H9 (cell line): ENCODE results near the gene PEX14. TPM values are rescaled to one million over a fixed set of nuclear protein-coding genes. Genes with fewer than 3 reads are reported as not detected.
A peak's percentile ranks its signal among the peaks of the same experiment; 100 is the strongest.

ENCODE experiments used
- DNase-seq: peaks from one replicate; pipeline ENCODE4 v3.0.0-alpha.2; 2017
- H2AFZ ChIP-seq: one replicate; pipeline ENCODE4 v1.6.1; 2013; ENCODE audit warnings: mild to moderate bottlenecking, low read length, control low read depth, moderate library complexity
- H2AK5ac ChIP-seq: 2 replicates; pipeline ENCODE4 v1.6.1; 2013; ENCODE audit warnings: low read length, control low read depth, mixed read lengths; ENCODE audit not compliant: insufficient read length
- H2BK120ac ChIP-seq: one replicate; pipeline ENCODE4 v1.6.1; 2013; ENCODE audit warnings: low read depth, mild to moderate bottlenecking, low read length, control low read depth, inconsistent platforms; ENCODE audit not compliant: poor library complexity, severe bottlenecking
- H2BK12ac ChIP-seq: 2 replicates; pipeline ENCODE4 v1.6.1; 2013; ENCODE audit warnings: low read length, control low read depth, mixed read lengths, low read depth; ENCODE audit not compliant: insufficient read length
- H2BK15ac ChIP-seq: 2 replicates; pipeline ENCODE4 v1.6.1; 2013; ENCODE audit warnings: low read depth, low read length, control low read depth
- H2BK20ac ChIP-seq: one replicate; pipeline ENCODE4 v1.6.1; 2013; ENCODE audit warnings: low read depth, mild to moderate bottlenecking, low read length, control low read depth, inconsistent platforms; ENCODE audit not compliant: poor library complexity, severe bottlenecking
- H2BK5ac ChIP-seq: 2 replicates; pipeline ENCODE4 v1.6.1; 2013; ENCODE audit warnings: low read length, control low read depth, mixed read lengths; ENCODE audit not compliant: insufficient read length
- H3K14ac ChIP-seq: 2 replicates; pipeline ENCODE4 v1.6.1; 2013; ENCODE audit warnings: low read length, control low read depth; ENCODE audit not compliant: insufficient read depth
- H3K18ac ChIP-seq: 2 replicates; pipeline ENCODE4 v1.6.1; 2013; ENCODE audit warnings: low read depth, mild to moderate bottlenecking, mixed read lengths, low read length, control low read depth; ENCODE audit not compliant: insufficient read length
- H3K23ac ChIP-seq: 2 replicates; pipeline ENCODE4 v1.6.1; 2013; ENCODE audit warnings: low read length, control low read depth, mixed read lengths, low read depth; ENCODE audit not compliant: insufficient read length
- H3K23me2 ChIP-seq: 2 replicates; pipeline ENCODE4 v1.6.1; 2013; ENCODE audit warnings: low read depth, mild to moderate bottlenecking, mixed read lengths, low read length, control low read depth; ENCODE audit not compliant: insufficient read length, poor library complexity, severe bottlenecking
- H3K27ac ChIP-seq: 2 replicates; pipeline ENCODE4 v1.5.1; 2013; ENCODE audit warnings: low read length, control low read depth, mixed read lengths, low read depth; ENCODE audit not compliant: insufficient read length
- H3K27me3 ChIP-seq: 2 replicates; pipeline ENCODE4 v1.6.1; 2013; ENCODE audit warnings: low read length, control low read depth, inconsistent platforms; ENCODE audit not compliant: insufficient read depth
- H3K4ac ChIP-seq: 2 replicates; pipeline ENCODE4 v1.6.1; 2013; ENCODE audit warnings: low read depth, mild to moderate bottlenecking, control low read depth, inconsistent platforms, low read length, moderate library complexity
- H3K4me1 ChIP-seq: 2 replicates; pipeline ENCODE4 v1.6.1; 2013; ENCODE audit warnings: low read length, control low read depth, inconsistent platforms; ENCODE audit not compliant: insufficient read depth
- H3K4me2 ChIP-seq: 2 replicates; pipeline ENCODE4 v1.6.1; 2013; ENCODE audit warnings: low read length, control low read depth, mixed read lengths; ENCODE audit not compliant: insufficient read length, insufficient read depth
- H3K56ac ChIP-seq: 2 replicates; pipeline ENCODE4 v1.6.1; 2013; ENCODE audit warnings: low read depth, mild to moderate bottlenecking, mixed read lengths, low read length, control low read depth; ENCODE audit not compliant: insufficient read length
- H3K79me1 ChIP-seq: 2 replicates; pipeline ENCODE4 v1.6.1; 2013; ENCODE audit warnings: low read depth, mild to moderate bottlenecking, moderate library complexity, low read length, control low read depth, inconsistent platforms; ENCODE audit not compliant: insufficient read depth, poor library complexity, severe bottlenecking
- H3K79me2 ChIP-seq: 2 replicates; pipeline ENCODE4 v1.6.1; 2013; ENCODE audit warnings: low read length, control low read depth, inconsistent platforms; ENCODE audit not compliant: insufficient read depth
- H3K9ac ChIP-seq: 2 replicates; pipeline ENCODE4 v1.6.1; 2013; ENCODE audit warnings: low read length, control low read depth, mixed read lengths; ENCODE audit not compliant: insufficient read length; ENCODE audit errors: extremely low read depth
- H3K9me3 ChIP-seq: one replicate; pipeline ENCODE4 v1.6.1; 2013; ENCODE audit warnings: low read depth, low read length, inconsistent platforms; ENCODE audit not compliant: control insufficient read depth
- H3T11ph ChIP-seq: one replicate; pipeline ENCODE4 v1.6.1; 2013; ENCODE audit warnings: mild to moderate bottlenecking, low read length, control low read depth, inconsistent platforms
- H4K20me1 ChIP-seq: one replicate; pipeline ENCODE4 v1.6.1; 2013; ENCODE audit not compliant: control insufficient read depth, insufficient read length, insufficient read depth
- H4K5ac ChIP-seq: 2 replicates; pipeline ENCODE4 v1.6.1; 2013; ENCODE audit warnings: low read depth, mild to moderate bottlenecking, mixed read lengths, low read length, control low read depth; ENCODE audit not compliant: insufficient read length
- H4K8ac ChIP-seq: replicated peaks from 2 replicates; pipeline ENCODE4 v1.6.1; 2013; ENCODE audit warnings: low read length, control low read depth, mixed read lengths, low read depth; ENCODE audit not compliant: insufficient read length
- H4K91ac ChIP-seq: 2 replicates; pipeline ENCODE4 v1.6.1; 2013; ENCODE audit warnings: low read depth, mild to moderate bottlenecking, moderate library complexity, mixed read lengths, low read length, control low read depth; ENCODE audit not compliant: insufficient read length
- H3K27ac Mint-ChIP-seq, 3 experiments: 2 replicates in 2 of 3; 3 replicates in 1 of 3; pipeline ENCODE4 v1.8.0; 2020 to 2021; ENCODE audit warnings: mixed read lengths in 3 of 3, mild to moderate bottlenecking in 1 of 3, moderate library complexity in 1 of 3
- H3K27me3 Mint-ChIP-seq: 2 replicates; pipeline ENCODE4 v1.8.0; 2021; ENCODE audit warnings: low read depth, mild to moderate bottlenecking, moderate library complexity, mixed read lengths
- H3K36me3 Mint-ChIP-seq, 3 experiments: 2 replicates in 2 of 3; 3 replicates in 1 of 3; pipeline ENCODE4 v1.8.0; 2020 to 2021; ENCODE audit warnings: low read depth in 3 of 3, mixed read lengths in 3 of 3; ENCODE audit not compliant: insufficient read depth in 1 of 3
- H3K4me1 Mint-ChIP-seq, 2 experiments: 2 replicates each; pipeline ENCODE4 v1.8.0; 2020; ENCODE audit warnings: mixed read lengths in 2 of 2
- H3K4me3 Mint-ChIP-seq, 2 experiments: 2 replicates in 1 of 2; 3 replicates in 1 of 2; pipeline ENCODE4 v1.8.0; 2020 to 2021; ENCODE audit warnings: mild to moderate bottlenecking in 2 of 2, mixed read lengths in 2 of 2, moderate library complexity in 1 of 2
- H3K9me3 Mint-ChIP-seq, 2 experiments: 2 replicates in 1 of 2; 3 replicates in 1 of 2; pipeline ENCODE4 v1.8.0; 2020; ENCODE audit warnings: mild to moderate bottlenecking in 2 of 2, mixed read lengths in 2 of 2, moderate library complexity in 1 of 2
- WGBS: extraction: QIAGEN DNeasy Blood & Tissue Kit; methylation state at CpG from one replicate; pipeline ENCODE4 v1.1.7; 2013; ENCODE audit warnings: missing lambda C conversion rate, low lambda C conversion rate, mixed read lengths; ENCODE audit not compliant: insufficient read length; ENCODE audit errors: extremely low coverage; 5-methylcytosine and 5-hydroxymethylcytosine counted together
- total RNA-seq: library from RNA; stranded (reverse); gene quantifications from 2 replicates; pipeline ENCODE4 v1.2.1, GENCODE V29; 2021
- TF ChIP-seq, protein P1 (sequence below): fragments of 200-600 bp; sonication (generic); conservative IDR thresholded peaks from 3 replicates; pipeline ENCODE4 v1.8.0; 2021; ENCODE audit warnings: antibody characterized with exemption, mild to moderate bottlenecking

Gene PEX14
- total RNA-seq, 1 experiment from 2014 or later, result 23.9 TPM

DNA sequence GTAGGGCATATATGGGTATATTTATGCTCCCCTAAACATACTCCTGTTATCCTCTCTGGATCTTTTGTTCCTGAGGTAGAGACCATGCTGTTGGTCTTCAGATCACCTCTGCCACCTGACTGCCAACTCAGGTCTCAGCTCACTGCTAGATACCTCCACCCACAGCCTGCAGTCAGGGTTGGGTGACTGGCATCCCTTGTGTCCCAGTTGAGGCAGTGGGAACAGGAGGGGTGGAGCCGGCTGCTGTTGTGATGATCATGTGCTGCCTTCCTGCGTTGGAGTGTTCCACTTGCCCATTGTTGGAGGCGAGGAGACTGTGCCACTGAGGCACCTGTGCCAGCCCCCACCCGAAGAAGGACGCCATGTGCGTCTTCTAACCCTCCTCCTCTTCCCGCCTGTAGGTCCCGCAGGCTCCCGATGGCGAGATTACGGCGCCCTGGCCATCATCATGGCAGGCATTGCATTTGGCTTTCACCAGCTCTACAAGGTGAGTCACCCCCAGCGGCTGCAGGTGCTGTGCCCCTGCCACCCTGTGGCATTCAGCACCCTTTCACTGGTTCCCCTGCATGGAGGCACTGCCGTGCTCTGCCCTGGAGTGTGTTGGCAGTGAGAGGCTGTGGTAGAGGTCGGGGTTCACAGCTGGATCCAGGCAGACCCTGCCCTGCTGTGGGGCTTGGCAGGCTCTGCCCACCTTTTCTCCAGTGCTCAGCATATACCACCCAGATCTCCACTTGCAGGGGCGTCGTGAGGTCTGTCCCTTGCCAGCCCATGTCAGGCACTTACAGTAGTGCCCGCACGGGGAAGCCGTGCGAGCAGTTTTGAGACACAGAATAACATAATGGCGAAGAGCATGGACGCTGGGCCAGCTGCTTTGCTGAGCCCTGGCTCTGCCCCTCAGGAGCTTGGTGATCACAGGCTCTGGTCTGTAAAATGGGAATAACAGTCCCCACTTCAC lies 143.5 kb downstream of the PEX14 start:
- no peak overlapping the region for H2AK5ac ChIP-seq
- no peak overlapping the region for H2BK12ac ChIP-seq
- no peaks in the 10 kb centered on the region for H3K27me3 ChIP-seq
- Mint-ChIP-seq H3K36me3 (peaks cover 0 to 6% (median 6%) of the 10 kb centered on the region in 3 experiments; a peak in 1 of 7 replicates), H3K4me3 (no peak overlapping the region), H3K9me3 (no peaks in the 10 kb centered on the region), H3K27ac (peak overlapping the region in 1 of 3 experiments; percentile 74; a peak in 2 of 7 replicates), H3K27me3 (no peaks in the 10 kb centered on the region), H3K4me1 (peaks cover 19 to 23% of the 10 kb centered on the region in 2 experiments)
- no peaks in the 10 kb centered on the region; the same call in 1 of the 2 replicates for H3K4me1 ChIP-seq
- H3K14ac ChIP-seq, result no peak overlapping the region; the same call in 1 of the 2 replicates
- H4K5ac ChIP-seq, result no peak overlapping the region
- no CpG with 5 or more reads among the region's 23 CpGs for WGBS
- H3K4ac ChIP-seq, result no peak overlapping the region
- H2BK20ac ChIP-seq, result no peak overlapping the region
- H3K79me1 ChIP-seq, result no peaks in the 10 kb centered on the region
- no peak overlapping the region for H2BK5ac ChIP-seq
- H3K79me2 ChIP-seq, result no peaks in the 10 kb centered on the region
- H3K23ac ChIP-seq, result no peak overlapping the region
- no peak overlapping the region for H4K91ac ChIP-seq
- no peak overlapping the region for H3K27ac ChIP-seq
- H4K8ac ChIP-seq, result no peak overlapping the region
- no peak overlapping the region for H2BK120ac ChIP-seq
- no peaks in the 10 kb centered on the region for H3K9me3 ChIP-seq
- H3K18ac ChIP-seq, result no peak overlapping the region
- no peaks in the 10 kb centered on the region for H3K23me2 ChIP-seq
- no peaks in the 10 kb centered on the region for H4K20me1 ChIP-seq
- no peak overlapping the region for H3K9ac ChIP-seq
- no peak overlapping the region for H3K56ac ChIP-seq
- TF ChIP-seq, protein P1, sequence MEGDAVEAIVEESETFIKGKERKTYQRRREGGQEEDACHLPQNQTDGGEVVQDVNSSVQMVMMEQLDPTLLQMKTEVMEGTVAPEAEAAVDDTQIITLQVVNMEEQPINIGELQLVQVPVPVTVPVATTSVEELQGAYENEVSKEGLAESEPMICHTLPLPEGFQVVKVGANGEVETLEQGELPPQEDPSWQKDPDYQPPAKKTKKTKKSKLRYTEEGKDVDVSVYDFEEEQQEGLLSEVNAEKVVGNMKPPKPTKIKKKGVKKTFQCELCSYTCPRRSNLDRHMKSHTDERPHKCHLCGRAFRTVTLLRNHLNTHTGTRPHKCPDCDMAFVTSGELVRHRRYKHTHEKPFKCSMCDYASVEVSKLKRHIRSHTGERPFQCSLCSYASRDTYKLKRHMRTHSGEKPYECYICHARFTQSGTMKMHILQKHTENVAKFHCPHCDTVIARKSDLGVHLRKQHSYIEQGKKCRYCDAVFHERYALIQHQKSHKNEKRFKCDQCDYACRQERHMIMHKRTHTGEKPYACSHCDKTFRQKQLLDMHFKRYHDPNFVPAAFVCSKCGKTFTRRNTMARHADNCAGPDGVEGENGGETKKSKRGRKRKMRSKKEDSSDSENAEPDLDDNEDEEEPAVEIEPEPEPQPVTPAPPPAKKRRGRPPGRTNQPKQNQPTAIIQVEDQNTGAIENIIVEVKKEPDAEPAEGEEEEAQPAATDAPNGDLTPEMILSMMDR, result no peak
- no peak overlapping the region for H3K4me2 ChIP-seq
- H2BK15ac ChIP-seq, result no peak overlapping the region
- peak; percentile 22 for DNase-seq
- H3T11ph ChIP-seq, result no peak overlapping the region
- no peak overlapping the region for H2AFZ ChIP-seq
